GM18870 (cell line): ENCODE data around the gene RPL7L1.
A peak's percentile ranks its signal among the peaks of the same experiment; 100 is the strongest.
"Not testable (repeated sequence)": the region's sequence is repeated elsewhere in the genome, so short reads cannot be mapped to it uniquely, and the experiment has no call there.

ENCODE experiments used
- ATAC-seq: cut with Tn5 transposase; IDR thresholded peaks from one replicate; pipeline ENCODE4 v1.9.1; 2021; ENCODE audit warnings: moderate library complexity; ENCODE audit not compliant: unreplicated experiment

RPL7L1 gene

DNA sequence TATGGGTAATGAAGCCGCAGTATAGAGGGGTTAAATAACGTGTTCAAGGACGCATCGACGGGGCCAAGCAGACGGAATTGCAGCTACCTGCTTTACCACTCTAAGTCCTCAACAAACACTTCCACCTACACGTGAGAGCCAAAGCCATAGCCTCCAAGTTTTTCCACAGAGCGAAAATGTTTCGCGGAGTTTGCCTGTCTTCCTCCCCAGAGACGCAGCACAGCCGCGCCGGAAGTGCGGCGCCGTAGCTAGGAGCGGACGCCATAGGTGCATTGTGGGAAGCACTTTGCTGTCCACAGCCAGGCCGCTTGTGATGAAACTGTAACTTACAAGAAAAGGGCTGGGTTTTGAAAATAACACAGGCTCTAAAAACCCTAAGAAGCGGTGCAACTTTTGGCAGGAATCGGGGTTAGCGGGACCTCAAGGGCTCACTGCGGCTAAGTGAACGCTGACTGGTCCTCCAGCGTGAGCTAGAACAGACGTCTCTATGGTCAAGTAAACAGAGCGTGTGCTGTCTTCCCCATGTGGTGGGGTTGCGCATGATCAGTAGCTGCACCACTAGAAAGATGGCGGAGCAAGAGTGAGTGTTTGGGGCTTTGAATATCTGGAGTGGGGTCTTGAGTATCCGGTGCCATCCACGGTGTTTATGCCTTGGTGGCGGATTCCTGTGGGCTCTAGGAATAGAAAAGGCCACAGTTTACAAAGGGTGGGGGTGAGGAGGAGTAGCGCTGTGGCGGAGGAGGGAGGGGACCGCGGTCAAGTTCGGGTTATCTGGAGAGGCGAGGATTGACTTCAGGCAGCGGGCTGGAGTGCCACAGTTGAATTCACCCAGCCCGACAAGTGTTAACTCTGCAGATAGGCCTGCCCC lies at the start of gene RPL7L1:
TSS of gene RPL7L1 (plus strand) at position 245 of the 868 bp plus-strand sequence. CDS start at position 540, 295 bp downstream.
- ATAC-seq = peak; percentile 85

DNA sequence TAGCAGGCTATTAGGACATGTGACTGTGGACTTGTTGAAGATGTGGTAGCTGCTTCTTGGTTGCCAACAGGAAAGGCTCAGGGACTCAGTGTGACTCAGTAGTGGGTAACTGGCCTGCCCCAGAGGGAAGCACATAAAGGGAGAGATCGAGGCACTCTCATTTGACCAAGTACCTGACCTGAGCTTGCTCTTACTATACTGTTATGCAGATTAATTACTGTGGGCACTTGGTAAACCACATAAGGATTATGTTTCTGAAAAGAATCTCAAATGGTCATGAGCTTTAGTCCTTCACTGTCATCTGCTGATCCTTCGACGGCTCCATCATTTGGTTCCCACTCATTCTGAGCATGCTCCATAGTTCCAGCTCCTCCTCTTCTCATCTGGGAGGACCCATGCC lies 48.2 kb upstream of the RPL7L1 start:
- ATAC-seq = no peak

DNA sequence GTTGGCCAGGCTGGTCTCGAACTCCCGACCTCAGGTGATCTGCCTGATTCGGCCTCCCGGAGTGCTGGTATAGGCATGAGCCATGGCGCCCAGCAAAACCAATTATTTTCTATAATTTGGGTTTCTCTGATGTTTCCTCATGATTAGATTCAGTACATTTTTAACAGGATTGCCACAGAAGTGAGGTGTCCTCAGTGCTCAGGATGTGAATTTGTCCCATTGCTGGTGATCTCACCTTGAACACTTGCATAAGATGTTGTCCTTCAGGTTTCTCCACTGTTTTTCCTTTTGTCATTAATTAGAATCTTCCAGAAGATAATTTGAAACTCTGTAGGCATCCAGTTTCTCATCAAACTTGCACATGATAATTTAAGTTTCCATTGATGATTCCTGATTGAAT lies 45.4 kb upstream of the RPL7L1 start:
- no peak for ATAC-seq

DNA sequence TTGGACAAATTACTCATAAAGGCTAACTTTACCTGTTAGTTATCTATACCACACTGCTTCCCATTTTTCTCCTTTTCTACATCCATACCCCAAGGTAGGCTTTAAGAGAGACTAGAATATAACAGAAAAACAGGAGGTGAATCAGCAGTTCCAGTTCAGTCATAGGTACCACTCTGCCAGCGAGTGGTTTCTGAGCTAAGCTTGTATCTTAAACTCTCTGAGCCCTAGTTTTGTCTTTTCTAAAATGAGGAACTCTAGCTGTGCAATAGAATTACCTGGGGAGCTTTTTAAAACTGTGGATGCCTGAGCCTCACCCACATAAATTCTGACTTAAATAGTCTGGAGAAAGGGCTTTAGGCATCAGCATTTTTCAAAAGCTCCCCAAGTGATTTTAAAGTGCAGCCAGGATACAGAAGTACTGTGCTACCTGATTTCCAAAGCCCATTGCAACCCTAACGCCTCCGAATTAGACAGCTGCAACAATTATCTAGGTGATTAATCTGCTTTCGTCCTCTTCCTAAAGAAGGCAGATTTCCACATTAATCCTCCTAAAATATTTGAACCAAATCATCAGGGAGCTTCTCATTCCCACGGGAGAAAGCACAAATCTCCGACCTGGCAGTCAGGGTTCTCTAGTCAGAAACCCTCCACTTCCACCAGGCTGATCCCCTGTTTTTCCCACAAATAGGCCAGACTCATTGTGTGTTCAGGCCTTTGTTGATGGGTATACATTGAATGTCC lies 37.4 kb upstream of the RPL7L1 start:
- ATAC-seq = no peak

DNA sequence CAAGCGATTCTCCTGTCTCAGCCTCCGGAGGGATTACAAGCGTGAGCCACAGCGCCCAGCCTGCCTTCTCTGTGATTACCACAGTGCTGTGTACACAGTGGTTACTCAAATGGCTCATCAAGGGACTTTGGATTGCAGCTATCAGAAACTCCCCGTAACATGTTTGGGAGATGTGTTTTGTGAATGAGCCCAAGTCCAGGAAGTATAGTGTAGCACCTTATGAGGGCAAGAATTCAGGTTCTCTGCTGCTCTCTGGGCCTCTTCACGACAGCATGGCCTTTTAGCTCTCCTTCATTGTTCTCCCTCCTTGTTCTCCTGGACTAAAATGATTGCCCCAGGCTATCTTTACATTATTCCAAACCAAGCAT lies 34.1 kb upstream of the RPL7L1 start:
- no peak for ATAC-seq

DNA sequence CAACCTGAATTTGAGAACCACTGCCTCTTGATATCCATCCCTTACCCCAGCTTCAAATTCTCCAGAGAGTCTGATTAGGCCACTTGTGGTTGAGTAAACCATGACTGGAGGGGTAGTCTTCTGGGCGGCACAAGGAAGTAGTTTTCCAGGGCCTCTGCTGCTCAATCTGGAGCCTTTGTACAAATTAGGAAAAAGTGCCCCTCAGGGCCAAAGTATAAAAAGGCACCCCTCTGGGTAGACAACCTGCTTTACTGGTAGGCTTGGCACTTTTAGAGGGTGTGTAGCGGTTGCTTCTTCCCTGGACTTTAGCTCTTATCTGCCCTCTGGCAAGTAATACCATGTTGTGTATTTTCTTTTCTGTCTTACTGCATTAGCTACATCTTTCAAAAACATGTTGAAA lies 32.9 kb upstream of the RPL7L1 start:
- no peak for ATAC-seq

DNA sequence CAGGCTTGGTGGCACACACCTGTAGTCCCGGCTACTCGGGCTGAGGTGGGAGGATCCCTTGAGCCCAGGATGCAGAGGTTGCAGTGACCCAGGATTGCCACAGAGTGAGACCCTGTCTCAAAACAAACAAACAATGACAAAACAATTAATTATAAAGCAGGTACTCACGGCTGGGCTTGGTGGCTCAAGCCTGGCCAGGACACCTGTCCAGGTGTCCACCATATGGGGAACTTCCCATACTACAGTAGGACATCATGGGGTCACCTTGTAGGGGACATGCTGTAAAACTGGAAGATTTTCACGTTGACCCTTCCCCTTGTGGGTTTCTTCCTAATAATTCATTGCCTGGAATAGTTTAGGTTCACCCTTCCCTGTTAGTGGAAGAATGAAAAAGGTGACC lies 30.7 kb upstream of the RPL7L1 start:
- no peak for ATAC-seq

DNA sequence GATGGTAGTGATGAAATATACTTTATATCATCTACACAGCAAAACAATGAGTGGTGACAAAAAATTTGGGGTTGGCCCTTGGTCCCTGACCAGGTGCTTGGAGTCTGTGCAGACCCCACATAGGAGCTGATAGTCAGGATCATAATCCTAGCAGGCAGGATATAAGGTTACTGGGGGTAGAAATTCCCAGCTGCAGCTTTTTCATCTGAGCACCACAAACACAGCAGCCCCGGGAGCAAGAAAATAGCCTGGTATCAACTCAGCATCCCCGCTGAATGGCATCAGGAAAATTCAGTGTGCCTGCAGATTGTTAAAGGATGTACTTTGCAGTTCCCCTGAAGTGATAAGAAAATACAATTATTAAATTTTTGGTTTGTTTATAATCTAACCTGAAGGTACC lies 27.8 kb upstream of the RPL7L1 start:
- no peak for ATAC-seq

DNA sequence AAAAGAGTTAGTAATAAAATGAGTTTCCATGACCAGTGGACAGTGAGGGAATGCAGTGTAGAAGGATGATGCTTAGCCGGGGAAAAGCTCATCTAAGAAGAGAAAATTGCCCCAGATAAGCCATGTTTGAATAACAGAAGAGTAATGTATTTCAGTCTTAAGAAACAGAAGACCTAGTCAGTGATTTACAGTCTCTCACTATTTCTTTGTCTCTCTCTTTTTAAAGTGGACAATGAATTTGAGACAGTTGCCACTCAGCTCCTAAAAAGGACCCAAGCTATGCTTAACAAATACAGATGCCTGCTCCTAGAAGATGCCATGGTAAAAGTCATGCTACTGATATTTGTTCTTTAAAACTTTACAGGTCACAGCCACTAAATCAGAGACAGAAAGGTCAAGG lies 19.4 kb upstream of the RPL7L1 start:
- no peak for ATAC-seq

DNA sequence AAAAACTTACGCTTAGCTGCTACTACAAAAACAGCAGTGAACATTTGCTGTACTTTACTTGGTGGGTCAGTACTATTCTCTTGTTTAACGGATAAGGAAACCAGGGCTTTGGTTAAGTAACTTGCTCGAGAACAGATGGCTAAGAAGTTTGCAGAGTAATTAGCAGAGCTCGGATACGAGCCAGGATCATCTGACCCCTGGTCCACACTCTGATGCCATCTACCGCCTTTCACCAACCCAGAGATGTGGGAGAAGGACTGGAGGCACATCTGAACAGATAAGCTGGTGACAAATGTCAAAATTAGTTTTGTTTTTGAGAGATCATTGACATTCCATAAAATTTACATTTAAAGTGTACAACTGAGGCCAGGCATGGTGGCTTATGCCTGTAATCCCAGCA lies 18.9 kb upstream of the RPL7L1 start:
- no peak for ATAC-seq

DNA sequence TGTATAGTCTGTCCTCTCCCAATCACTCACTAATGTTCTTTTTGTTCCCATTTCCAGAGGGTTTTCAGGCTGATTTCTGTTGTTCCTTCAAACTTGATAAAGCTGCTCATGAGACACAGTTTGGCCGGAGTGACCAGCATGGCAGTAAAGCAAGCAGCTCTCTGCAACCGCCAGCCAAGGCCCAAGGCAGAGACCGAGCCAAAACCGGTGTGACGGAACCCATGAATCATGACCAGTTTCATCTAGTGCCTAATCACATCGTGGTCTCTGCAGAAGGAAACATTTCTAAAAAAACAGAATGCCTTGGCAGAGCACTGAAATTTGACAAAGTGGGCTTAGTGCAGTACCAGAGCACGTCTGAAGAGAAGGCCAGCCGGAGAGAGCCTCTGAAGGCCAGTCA lies 14.8 kb upstream of the RPL7L1 start:
- ATAC-seq = no peak

DNA sequence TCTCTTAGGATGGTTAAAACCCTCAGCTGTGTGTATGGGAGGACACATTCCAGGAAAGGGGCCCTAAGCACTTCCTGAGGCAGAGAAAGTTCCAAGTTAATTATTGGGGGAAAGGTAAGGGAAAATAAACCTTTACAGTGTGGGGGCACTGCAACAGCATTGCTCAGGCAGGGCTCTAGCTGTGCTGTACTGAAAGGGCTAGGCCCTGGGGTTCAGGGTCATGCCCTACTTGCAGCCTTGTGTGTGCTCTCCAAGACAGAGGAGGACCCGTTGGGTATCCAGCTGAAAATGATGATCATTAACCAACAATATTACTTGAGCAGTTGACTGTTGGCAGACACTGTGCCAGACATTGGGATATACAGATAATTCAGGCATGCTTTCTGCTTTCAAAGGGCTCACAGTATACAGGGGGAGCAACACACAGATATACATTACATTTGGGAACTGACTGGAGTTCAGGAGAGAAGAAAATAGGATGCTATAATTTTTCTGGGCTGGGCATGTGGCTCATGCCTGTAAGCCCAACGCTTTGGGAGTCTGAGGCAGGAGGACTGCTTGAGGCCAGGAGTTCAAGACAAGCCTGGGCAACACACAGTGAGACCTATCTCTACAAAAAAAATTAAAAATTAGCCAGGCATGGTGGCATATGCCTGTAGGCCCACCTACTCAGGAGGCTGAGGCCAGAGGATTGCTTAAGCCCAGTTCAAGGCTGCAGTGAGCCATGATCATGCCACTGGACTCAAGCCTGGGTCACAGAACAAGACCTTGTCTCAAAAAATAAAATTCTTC lies 9.1 kb upstream of the RPL7L1 start:
- ATAC-seq = no peak

DNA sequence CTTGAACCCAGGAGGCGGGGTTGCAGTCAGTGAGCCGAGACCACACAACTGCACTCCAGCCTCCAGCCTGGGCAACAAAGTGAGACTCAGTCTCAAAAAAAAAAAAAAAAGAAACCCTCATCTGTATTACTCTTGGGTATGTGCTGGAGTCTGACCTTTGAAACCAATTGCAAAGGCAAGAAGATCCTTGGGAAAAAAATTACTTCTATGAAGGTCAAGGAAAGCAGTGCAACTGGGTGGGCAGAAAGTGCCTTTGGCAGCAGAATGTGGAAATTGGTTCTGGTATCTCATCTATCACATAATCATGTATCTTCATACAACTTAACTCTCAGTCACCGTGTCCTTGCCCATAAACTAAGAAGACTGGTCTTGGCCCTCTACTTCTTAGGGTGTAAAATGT lies 7.7 kb upstream of the RPL7L1 start:
- no peak for ATAC-seq

DNA sequence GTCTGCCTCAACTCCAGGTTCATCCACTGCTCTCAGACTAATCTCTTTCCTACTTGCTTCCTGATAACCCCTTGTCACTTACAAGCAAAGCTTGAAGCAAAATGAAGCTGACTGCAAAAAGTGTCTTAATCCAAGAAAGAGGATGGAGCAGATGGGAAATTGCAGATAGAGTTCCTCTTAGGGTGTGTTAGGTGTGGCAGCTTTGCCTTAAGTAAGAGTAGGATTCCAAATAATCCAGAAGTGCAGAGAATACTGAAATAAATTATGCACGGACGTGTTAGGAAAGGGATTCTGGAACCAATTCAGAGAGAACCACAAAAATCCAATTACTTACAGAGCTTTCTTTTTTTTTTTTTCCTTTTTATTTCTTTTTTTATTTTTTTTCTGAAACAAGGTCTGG lies 6.1 kb upstream of the RPL7L1 start:
- no peak for ATAC-seq

DNA sequence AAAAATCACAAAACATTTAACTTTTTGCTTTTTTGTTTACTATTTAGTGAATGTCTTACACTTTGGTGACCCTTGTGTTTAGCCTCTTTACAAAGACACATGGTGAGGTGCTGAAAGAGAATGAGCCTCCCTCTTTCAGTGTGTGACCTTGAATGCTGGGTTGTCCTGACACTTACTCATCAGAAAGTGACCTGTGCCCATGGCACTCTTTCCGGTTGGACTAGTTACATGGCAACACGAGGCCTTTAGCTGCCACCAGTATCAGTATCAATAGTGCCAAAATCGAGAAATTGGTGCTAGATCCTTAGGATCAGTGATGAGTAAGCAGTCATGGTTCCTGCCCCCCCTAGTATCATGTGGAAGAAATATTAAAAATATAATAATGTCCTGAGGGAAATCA lies 1.7 kb upstream of the RPL7L1 start:
- ATAC-seq = no peak

DNA sequence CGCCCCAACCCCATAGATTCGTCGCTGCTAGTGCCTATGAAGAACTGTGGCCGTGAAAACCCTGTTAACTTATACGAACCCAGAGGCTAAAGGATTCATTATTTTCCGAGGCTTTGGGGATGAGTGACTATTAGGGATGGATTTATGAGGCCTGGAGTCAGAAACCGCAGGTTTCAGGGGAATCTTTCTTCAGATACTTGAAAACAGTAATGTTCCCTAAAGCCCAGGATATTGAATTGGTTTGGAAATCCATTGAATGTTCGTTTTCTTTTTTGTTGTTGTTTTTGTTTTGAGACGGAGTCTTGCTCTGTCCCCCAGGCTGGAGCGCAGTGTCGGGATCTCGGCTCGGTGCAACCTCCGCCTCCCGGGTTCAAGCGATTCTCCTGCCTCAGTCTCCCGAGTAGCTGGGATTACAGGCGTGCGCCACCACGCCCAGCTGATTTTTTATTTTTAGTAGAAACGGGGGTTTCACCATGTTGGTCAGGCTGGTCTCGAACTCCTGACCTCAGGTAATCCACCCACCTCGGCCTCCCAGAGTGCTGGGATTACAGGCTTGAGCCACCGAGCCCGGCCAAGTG lies 913 bp downstream of the RPL7L1 start:
- not testable (repeated sequence) for ATAC-seq

DNA sequence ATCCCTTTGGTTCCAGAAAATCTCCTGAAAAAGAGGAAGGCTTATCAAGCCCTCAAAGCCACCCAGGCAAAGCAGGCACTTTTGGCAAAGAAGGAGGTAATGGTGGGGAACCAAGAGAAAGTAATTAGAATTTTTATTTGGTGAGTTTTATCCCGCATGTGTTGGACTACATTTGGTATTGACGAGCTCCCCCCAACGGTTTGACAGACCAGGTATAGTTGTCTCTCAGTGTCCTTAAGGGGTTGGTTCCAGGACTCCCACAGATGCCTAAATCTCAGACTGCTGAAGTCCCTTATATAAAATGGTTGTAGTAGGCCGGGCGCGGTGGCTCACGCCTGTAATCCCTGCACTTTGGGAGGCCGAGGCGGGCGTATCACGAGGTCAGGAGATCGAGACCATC lies 1.5 kb downstream of the RPL7L1 start:
- ATAC-seq = not testable (repeated sequence)

DNA sequence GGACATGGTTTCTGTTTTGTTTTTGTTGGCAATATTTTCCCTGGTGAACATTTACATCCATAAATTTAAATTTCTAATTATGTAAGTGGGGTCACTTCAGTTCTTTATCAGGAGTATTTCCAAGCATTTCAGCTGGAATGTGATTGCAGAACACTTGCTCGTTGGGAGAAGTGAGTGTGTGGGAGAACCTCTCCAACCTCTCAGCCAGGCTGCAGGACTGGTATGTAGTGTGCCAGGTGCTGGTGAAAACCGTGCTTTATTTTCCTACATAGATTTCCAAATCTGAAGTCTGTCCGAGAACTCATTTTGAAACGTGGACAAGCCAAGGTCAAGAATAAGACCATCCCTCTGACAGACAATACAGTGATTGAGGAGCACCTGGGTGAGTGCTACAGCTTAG lies 6.3 kb downstream of the RPL7L1 start:
- ATAC-seq = no peak

DNA sequence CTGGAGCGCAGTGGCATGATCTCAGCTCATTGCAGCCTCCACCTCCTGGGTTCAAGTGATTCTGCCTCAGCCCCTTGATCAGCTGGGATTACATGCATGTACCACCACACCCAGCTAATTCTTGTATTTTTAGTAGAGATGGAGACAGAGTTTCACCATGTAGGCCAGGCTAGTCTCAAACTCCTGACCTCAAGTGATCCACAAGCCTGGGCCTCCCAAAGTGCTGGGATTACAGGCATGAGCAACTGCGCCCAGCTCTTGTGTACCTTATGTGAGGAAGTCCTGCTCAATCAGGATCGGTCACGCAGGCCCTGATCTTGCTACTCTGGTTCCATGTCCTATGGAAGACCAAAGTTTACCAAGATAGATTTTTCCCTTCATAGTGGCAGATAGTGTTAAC lies 8.8 kb downstream of the RPL7L1 start:
- ATAC-seq = not testable (repeated sequence)

DNA sequence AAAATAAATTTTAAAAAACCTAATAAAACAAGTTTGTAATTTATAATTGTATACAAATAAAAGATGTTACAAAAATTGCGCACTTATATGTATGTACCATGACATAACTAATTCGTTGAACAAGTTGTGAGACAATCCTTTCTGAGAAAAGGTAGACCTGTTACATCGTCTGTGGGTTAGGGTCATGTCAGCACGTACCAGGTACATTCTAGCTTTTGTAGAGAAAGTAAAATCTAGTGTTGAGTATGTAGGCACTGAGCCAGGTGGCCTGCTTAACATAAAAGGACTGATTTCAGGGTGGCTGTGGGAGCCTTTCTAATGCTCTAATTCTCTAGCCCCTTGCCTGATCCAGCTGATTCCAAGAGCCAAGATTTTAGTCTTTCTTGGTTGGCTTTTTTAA lies 10.4 kb downstream of the RPL7L1 start:
- no peak for ATAC-seq
